Germinal center (tissue), 1 donor: Measurements from ENCODE around the gene SLC2A1.

ENCODE experiments used
- DNase-seq: peaks from one replicate; pipeline ENCODE4 v3.0.0; 2012; ENCODE audit warnings: mixed read lengths, low spot score

SLC2A1 gene

DNA sequence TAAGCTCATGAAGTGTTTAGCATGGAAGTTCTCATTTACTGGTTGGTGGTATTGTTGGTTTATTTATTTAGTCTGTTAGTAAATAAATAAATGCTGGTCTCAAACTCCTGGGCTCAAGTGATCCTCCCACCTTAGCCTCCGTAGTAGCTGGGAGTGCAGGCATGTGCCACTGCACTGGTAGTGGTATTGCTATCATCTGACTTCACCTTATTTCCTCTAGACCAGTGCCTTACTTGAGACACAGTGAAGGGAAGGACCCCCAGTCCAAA, 1.4 kb upstream of the SLC2A1 start:
- DNase-seq: no peak

DNA sequence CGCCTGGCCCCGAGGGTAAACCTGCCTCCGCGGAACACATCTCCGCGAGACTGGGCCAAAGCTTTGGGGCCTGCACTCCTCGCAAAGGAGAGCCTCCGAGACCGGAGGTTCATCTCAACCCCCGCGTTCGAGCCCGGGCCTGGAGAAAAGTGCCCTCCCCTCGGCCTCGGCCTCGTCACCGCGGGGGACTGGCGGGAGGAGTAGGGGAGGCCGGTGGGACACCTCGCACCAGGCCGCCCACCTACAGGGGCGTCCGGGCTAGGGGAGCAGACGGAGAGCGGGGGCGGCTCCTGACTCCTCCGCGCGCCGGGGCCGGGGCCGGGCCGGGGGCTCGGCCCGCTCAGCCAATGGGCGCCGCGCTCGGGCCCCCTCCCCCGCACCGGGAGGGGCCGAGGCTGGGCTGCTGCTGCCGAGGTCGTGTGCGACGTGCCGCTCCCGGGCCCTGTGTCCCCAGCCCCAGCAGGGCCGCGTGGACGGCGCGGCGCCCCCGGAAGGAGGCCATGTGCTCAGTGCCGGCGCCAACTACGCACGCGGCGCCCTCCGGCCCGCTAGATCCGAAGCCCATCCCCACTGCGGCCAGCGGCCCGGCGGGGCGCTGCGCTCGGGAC, 684 bp downstream of the SLC2A1 start:
- peak; percentile 81 for DNase-seq

DNA sequence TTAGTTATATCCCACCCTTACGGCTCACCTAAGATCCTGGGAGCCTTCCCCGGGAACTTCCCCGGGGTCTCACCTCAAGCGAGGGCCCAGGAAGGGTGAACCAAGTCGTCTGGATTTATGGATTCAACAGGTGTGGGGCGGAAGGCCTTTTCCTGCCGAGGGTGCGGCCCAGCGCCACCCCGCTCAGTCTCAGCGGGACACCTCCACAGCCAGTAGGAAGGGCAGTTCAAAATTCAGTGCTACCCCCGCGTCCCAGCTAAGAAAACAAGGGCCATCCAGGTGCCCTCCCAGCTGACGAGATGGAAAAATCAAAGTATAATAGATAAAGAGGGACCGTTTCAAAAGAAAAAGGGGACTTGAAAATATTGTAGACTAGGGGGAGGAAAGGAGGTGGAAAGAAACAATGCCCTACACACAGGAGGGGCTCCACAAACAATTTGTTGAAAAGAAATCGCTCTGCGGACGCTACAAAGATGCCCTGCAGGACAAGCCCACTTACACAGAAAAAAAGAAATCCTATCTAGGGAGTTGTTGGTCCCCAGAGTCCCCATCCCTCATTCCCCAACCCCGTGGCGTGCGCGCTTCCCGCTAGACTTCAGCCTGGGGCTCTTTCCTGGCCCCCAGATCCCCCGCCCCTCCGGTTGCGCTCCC, 1.3 kb downstream of the SLC2A1 start:
- DNase-seq: no peak

DNA sequence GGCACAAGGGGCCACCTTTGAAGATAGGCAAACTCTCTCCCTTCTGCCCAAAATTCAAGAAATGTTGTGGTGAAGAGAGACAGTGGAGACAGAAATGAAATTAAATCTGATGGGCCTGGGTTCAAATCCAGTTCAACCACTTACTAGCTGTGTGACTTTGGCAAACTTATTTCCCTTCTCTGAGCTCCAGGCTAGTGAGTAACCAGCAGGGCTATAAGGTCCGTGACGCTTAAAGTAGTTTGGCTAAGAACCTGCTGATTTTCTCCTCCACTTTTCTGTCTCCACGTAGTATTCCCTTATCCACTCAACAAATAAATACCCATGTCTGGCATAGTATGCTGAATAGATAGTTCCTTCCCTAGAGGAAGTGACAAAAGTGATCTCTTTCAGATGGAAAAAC, 1.9 kb downstream of the SLC2A1 start:
- DNase-seq: no peak

DNA sequence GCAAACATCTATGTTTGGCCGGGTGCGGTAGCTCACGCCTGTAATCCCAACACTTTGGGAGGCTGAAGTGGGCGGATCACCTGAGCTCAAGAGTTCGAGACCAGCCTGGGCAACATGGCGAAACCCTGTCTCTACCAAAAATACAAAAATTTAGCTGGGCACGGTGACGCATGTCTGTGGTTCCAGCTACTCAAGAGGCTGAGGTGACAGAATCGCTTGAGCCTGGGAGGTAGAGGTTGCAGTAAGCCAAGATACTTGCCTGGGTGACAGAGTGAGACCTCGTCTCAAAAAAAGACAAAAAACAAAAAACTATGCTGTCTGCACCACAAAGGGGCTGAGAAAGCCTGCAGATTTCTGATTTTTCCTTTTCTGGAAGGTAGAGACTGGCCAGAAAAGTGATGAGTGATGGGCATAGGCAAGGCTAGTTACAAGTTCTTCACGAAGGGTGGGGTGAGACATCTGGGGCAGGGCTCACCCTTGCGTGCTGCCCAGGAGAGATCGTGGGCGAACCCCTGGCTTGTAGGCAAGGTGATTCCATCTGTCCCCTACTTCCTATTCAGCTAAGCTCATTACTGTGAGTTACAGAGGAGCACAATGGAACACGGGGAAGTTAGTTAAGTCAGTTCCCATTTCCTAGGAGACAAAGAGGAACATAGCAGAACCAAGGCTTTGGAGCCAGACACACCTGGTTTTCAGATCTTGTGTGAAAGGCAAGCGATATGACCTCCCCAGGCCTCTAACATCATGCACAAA, 3.2 kb downstream of the SLC2A1 start:
- no peak for DNase-seq

DNA sequence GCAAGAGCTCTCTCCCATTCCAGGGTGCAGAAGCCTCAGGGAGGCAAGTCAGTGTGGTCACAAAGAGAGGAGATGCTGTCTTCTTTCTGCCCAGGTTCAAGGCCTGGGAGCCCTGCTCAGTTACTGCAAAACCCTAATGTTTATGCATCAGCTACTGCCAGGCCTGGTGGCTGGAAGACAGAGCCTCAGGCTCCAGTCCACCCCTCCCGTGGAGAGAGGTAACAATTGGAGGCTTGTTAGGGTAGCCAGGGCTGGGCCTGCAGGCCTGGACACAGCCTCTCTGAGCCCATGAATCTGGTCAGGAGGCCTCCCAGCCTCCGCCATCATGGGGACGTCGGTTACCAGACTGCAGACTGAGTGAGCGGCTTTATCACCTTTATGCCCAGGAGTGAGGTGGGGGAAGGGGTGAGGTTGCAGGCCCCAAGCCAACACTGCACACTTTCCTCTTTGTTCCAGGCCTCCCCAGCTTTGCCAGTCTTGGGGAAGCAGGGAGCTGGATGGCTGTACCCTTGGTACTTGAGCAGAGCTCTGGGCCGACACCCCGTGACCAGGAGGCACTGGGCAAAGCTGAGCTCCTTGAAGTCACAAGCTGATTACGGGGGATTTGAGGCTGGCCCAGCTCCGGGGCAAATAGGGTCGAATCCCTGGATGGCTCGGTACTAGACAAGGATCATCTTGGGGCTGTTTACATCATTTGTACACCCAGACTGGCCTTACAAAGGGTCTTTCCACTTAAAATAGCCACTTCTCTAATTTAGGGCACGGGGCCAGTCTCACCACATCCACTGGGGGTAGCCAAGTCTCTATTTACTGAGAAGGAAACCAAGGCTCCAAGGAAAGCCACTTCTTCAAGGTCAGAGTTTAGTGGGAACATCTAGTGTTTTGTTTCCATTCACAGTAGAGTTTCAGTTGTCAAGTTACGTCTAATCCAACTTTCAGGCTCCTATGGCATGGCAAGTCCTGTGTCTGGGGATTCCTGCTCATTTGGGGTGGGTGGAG, 5.2 kb downstream of the SLC2A1 start:
- DNase-seq: no peak

DNA sequence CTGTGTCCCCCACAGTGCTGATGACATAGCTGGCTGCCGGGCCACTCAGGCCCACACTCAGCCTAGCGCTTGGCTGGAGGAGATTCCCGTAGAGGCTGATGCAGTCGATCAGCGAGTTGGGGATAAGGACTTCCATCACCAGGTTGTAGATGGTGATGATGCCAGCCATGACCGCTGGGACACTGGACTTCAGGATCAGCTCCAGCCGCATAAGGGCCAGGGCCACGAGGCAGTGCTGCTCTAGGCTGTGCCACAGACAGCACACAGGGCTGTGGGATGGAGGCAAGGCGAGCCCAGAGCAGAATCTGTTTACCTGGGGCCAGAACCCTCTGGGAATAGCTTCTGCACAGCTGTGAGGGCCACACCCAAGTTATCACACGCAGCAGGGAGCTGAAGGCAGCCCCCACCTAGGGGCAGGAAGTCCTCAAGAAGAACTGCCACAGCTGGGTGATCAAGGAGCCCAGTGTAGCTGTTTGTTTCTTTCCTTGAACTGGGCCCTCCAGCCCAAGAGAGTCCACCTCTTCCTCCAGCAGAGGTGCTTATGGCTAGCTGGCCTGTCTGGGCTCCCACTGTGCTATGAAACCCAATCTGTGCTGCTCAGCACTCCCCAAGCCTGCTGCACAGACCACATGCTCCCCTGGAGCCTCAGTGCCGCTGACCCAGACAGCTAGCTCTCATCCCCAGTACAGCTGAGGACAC, 6.2 kb downstream of the SLC2A1 start:
- peak; percentile 84 for DNase-seq

DNA sequence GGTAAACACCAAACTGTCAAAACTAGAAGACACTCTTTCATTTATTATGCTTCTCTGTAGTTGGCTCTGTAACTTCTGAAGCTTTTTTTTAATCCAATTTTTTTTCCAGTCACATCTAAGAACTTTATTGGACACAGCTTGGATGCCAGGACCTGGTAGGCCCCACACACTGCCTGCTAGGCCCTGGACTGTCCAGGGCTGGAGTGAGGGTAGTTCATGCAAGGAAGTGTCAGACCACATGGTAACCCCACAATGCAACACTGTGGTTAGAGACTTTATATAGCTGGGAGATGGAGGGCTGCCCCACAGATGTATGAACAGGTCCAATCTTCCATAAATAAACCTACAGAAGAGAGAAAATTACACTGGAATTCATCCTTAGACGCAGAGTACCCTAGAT, 7.1 kb downstream of the SLC2A1 start:
- DNase-seq: no peak

DNA sequence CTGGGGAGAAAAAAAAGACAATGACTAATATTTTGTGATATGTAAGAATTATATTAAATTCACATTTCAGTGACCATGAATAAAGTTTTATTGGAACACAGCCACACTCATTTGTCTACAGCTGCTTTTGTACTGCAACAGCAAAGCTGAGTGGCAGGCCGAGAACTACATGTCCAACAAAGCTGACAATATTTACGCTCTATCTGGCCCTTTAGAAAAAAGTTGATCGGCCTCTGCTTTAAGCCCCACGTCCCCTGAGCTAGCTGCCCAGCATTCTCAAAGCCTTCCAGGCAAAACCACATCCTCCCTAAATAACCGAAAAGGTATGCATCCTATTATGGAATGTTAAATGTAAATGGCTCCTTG, 8.6 kb downstream of the SLC2A1 start:
- no peak for DNase-seq

DNA sequence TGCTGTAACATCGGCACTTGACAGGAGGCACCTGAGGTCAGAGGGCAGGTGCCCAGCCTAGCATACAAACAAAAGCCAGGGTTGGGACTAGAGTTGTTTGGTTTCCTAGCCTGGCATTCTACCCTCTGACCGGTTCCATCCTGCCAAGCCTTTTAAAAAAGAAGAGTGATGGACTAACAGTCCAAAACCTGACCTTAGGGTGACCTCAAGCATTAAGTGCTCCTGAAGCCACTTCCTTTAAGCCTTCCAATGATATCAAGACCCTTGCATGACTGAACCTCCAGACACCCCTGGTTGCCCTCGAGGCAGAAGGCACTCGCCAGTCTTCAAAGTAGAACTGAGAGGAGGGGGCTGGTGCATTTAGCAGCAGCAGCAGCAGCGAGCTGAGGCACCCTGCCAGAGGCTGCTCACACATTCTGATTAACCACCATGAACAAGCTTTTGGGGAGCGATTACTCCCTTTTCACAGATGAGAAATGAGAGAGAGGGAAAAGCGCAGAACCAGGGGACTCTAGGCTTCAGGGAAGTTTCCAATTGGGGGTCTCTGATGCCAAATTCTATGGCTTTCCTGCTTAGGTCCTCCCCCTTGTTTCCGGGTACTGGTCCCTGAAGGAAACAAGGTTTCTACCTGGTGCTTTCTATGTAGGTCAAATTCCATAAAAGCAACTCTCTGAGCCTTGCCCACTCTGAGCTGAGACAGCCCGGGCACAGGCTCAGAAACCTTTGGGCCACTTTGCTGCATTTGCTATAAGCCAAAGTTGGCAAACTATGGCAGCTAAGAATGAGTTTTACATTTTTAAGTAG, 9.2 kb downstream of the SLC2A1 start:
- DNase-seq: no peak

DNA sequence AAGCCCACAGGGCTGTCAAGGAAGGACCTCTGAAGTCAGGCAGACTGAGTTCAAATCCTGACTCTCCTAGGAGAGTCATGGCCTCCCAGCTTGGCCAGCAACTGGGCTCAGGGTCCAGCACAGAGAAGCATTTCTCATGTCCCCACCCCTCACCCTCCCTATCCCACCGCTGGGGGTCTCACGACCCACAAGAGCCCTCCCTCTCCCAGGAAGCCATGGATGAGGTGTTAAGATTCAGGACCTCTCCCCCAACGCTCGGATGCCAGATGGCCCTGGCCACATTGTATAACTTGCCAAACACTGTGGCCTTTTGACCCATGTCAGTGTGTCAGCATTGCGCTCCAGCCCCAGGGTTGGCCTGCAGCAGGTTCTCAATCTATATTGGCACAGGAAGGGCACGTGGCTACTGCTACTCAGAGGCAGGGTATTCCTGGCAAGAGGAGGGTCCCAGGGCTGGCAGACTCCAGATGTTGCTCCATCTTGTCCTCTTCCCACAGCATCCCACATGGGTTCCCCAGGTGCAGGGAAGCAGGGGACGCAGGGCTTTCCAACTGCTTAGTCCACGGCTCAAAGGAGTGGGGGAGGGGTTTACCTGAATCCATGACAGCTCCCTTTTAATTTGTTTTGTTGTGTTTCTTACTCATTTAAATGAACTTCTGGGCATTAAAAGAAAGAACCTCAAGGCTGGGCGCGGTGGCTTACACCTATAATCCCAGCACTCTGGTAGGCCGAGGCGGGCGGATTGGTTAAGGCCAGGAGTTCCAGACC, 10.5 kb downstream of the SLC2A1 start:
- no peak for DNase-seq

DNA sequence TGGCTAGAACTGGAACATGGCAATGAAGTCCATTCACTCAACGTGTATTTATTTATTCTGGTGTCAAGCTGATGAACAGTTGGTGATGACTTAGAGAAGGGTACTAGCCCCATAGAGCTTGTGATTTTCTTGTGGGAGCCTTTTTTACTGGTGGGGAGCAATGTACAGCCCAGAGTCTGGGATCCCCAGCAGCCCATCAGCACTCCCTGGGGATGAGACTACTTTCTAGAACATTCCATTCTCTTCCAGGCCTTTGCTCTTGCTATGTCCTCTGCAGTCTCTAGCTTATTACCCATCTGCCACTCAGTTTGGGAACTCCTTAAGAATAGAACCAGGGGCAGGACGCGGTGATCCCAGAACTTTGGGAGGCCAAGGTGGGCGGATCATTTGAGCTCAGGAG, 11.6 kb downstream of the SLC2A1 start:
- no peak for DNase-seq

DNA sequence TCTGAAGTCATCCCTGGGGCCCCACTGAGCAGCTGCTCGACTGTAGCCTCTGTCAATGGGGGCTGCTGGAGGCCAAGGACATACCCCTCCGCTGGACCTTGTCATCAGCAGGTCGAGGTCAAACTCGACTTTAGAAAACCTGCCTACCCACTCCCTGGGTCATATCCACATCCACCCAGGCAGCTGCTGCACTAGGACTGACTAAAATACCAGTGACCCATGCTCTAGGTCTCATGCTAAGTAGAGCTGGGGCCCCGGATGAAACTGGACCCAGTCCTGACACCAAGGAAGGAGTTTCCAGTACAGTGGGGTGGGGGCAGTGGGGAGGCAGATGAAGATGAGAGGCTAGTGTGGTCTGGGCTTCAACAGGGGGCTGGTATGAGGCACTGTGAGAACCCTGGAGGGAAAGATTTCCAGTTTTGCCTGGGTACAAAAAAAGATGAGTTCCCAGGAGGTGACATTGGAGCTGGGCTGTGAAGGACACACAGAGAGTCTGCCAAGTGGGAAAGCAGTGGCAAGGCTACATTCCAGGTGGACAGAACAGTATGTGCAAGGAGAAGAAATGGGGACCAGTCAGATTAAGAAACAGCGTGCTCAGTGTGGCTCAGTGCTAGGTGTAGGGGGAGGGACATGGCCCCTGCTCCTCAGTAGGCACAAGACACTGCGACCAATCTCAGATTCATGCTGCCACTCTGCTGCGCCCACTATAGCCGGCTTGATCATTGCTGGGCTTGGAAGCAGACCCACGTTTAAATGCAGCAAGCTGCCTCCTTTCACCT, 12.4 kb downstream of the SLC2A1 start:
- DNase-seq: no peak

DNA sequence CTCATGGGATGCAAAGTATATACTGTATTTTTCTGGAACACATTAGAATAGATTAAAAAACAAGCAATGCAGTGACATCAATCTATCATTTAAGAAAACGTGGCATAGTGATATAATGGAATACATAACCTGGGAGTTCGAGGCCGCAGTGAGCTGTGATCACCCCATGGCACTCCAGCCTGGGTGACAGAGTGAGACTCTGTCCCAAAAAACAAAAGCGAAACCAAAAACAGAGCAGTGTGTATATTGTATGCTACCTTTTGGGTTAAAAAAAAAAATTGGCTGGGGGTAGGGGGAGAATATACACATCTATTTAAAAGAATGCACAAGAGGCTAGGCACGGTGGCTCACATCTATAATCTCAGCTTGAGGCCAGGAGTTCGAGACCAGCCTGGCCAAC, 13.5 kb downstream of the SLC2A1 start:
- DNase-seq: no peak

DNA sequence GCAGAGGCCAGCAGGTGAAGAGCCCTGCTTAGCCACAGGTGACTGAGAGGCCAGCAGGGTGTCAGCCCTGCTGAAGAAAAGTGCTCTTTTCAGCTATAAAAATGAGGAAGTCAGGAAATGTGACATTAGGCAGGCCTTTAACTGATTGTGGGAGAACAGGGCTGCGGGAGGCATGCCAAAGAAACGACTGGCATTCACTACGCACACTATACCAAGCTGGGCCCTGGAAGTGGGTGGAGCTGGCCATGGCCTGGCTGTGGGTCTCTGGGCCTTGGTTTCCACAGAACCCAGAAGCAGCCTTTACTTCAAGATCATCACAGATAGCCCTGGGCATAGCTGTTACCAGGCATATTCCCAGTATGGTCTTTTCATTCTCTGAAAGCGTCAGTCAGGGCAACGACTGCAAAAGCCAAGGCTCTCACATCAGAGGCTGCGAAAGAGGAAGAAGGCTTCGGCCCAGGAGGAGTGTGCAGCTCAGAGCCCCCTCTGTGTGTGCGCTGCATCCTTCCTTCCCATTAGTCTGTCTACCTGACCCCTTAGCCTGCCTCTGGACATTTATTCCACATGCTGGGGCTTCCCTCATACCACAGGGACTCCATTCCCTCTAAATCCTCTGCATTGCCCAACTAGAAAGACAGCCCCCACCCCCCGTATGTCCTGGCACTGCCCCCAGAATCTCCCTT, 14.3 kb downstream of the SLC2A1 start:
- DNase-seq: peak; percentile 62

DNA sequence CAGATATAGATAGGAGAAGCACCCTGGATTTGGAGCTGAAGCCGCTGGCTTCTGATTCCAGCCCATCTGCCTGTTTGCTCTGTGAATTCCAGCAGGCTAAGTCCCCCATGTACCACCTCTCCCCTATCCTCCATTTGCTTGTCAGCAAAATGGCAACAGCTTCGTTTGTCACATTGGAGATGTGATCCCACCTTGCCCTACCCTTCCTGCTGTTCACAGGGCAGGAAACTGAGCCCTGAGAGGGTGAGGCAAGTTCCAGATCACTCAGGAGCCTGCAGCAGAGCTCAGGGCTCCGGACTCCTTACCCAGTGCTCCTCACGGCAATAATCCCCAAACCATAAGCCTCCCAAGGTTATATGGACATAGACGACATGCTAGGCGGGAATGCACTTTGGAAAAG, 14.9 kb downstream of the SLC2A1 start:
- DNase-seq: no peak

DNA sequence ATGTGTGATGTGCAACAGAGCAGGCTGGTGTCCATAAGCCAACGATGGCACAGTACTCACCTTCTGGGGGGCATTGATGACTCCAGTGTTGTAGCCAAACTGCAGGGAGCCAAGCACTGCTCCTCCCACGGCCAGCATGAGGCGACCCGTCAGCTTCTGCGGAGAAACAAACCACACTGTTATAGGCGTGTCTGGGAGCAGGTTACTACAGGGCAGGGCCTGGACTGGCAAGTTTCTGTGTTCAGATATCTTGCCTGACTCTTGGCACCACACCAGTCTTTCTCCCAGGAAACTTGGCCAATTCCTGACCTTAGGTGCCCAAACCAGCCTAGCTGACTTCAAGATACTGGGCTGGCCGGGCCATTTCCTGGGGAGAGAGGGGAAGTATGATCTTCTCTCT, 15.5 kb downstream of the SLC2A1 start:
- DNase-seq: no peak

DNA sequence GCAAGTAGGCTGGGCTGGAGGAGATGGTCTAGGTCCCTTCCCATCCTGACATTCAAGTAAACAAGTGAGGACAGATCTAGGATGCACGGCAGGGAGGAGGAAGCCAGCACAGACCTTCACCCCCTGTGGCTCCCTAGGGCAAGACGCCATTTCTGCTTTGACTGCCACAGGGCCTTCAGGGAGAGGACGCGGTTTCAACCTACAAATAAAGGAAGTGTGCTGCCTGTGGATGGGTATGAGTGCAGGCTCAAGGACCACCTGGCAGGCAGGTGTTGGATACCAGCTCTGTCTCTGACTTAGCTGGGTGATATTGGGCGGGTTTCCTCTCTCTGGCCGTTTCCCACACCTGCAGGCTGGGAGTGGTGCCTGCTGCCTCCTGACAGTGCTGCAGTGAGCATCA, 16.2 kb downstream of the SLC2A1 start:
- DNase-seq: peak; percentile 36
